HG03045 (cell line): Measurements from ENCODE around the gene RAB6B.

Experiments used
- ATAC-seq: cut with Tn5 transposase; IDR thresholded peaks from one replicate; pipeline ENCODE4 v1.9.1; 2021; ENCODE audit warnings: mild to moderate bottlenecking, moderate library complexity; ENCODE audit not compliant: unreplicated experiment

RAB6B gene

DNA sequence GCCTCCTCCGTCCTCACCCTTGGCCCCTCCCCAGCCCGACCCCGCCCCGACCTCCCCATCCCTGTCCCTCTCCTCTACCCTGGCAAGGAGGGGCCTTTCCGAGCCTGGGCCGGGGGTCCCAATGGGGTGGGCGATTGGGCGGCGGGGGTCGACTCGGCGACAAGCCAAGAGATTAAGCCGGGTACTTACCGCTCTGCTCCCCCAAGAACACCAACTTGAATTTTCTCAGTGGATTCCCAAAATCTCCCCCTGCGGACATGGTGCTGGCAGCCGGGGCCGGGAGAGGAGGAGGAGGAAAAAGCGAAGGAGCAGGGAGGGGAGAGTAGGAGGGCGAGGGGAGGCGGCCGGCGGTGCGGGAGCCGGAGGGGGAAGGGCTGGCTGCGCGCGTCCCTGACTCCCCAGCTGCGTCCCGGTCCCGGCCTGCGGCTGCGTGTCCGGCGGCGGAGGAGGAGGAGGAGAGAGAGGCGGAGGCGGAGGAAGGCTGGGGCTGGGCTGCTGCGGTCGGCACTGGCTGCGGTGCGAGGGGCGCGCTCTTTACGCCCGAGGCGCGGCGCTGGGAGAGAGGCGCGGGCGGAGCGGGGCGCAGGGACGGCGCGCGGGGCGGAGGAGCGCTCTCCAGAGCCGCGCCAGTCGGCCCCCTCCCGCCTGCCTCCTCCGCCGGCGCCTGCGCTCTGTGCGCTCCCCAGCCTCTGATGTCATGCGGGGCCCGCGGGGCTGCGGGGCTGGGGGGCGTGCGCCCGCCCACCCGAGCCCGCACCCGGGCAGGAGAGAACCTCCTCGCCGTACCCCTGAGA is at the start of gene RAB6B:
Gene RAB6B (minus strand): TSS at position 675 of the 794 bp plus-strand sequence. CDS start 416 bp downstream, at position 259.
- ATAC-seq, result no peak

DNA sequence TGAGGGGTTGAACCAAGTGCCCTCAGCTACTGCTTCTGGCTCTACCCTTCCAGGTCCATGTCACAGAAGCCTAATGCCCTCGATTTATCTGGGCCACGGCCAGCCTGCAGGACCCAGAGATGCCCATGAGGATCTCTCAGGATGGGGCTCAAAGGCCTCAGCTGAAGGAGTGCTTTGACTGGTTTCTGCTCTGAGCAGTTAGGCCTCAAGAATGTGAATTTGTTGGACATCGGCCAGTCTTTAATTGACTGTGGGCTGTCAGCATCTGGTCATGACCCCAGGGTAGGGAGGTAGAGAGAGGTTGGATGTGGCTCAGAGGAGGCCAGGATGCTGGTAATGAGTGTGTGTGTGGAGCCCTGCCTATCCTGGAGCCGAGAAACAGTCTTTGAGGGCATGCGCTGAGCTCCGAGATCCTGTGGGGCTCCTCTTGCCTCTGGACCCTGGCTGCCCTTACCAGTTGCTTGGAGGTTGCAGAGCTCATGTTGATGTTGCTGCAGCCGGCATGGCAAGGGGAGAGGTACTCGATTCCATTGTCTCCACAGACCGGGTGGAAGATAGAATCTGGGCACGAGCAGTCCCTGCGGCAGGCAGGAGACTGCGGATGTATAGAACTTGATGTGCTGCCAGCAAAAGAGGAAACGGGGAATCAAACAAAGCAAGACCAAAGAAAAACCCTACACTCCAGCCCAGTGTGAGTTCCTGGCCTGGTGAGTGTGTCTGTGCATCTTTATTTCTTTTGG is 49.1 kb upstream of the RAB6B start:
- ATAC-seq, result no peak

DNA sequence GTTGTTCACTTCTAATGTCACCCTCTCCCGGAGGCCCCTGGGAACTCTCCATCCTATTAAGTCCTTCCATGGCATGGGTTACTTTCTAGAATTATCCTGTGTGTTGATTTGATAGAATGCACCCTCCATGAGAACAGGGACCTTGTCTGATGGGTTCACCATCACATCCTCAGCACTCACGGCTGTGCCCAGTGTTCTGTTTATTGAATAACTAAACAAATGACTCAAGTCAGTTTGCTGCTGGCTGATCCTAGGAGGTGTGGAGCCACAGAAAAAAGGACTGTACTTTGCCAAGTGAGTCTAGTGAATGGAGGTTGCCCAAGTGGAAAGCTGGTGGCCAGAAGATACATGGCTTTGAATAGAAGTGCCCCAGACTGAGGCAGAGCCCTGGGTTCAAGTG is 48.5 kb upstream of the RAB6B start:
- ATAC-seq, result no peak

DNA sequence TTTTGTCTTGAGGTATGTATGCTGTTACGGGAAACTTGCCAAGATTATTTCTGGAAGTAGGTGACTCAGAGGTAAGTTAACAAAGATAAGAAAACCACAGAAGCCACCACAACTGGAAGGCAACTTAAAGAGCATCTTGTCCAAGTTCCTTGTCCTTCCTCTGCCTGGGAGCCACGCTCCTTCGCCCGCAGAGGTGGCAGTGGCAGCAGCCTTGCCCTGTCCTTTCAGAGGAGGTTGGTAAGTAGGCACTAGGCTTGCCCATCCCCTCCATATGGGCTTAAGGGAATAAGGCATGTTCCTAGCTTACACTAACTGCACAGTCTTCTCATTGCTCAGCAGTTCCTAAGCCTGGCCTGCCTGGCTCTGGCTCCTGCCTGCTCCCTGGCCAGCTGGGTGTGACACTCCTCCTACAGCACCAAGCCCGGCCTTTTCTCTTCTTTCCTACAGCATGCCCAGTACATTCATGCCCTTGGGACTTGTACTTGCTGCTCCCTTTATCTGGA is 48.0 kb upstream of the RAB6B start:
- no peak for ATAC-seq

DNA sequence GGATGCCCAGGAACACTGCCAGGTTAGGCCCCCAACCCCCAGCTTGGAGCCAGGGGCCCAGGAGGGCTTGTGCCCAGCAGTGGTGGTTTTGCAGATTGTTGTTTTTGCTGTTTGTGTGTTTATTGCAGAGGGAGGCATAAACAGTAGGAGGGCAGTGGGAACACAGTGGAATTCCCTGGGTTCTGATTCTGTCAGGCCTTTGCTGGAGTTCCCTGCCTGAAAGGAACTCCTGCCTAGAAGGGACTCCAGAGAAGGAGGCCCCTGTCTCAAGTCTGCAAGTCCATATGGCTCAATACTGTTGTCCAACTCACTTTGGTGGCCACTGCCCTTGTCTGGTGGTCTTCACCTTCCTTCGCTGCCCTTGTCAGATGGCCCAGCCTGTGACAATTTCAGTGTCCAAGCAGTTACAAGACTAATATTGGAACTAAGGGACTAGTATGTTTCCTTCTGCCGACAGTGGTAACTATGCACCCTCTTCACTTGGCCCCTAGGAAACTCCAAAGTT is 47.4 kb upstream of the RAB6B start:
- no peak for ATAC-seq

DNA sequence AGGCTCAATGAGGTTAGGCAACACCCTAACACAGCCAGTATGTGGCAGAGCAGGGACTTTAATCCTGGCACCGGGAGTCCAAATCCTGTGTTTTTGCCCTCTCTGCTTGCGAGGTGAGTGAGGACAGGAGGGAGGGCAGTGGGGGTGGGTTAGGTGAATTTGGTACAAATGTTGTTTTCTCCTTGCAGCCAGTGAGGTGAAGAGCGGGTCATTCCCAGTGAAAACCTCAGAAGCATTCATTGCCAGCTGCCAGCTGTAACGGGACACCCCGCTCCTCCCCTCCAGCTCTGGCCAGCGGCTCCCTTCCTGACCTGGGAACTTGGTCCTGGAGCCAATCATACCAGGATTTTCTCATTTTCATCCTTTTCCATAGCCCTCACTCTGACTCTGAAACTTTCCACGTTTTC is 45.7 kb upstream of the RAB6B start:
- no peak for ATAC-seq

DNA sequence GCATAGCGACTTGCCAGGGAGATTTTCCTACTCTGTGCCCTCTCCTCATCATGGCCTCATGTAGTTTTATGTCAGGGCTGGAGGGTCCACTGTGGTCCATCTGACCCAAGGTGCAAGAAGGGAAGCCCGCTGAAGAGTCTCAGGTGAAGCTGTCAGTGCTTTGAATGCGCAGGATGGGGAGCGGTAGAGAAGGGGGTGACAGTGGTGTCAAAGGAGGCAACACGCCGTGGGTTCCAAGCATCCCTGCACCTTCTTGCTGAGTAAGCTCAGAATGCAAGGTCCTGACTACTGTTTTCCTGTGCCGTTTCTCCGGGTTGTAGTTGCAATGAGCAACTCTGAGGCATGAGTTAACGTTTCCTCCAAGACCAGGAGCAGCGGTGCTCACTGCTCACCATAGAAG is 44.9 kb upstream of the RAB6B start:
- no peak for ATAC-seq

DNA sequence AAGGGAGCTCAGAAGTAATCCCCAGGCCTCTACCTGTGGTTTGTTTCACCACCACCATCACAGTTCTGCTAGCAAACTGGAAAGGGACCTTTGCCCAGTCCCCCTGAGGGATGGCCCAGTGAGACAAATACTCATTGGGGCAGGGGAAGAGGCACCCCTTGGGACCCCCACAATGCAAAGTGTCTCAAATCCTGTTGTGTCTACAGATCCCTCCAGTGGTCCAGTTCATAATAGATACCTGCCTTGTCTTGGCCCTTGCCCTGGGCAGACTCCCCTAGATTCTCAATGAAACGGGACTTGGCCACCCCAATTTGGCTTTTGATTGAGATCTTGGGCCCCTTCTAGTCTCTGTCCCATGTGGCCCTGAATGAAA is 43.8 kb upstream of the RAB6B start:
- no peak for ATAC-seq

DNA sequence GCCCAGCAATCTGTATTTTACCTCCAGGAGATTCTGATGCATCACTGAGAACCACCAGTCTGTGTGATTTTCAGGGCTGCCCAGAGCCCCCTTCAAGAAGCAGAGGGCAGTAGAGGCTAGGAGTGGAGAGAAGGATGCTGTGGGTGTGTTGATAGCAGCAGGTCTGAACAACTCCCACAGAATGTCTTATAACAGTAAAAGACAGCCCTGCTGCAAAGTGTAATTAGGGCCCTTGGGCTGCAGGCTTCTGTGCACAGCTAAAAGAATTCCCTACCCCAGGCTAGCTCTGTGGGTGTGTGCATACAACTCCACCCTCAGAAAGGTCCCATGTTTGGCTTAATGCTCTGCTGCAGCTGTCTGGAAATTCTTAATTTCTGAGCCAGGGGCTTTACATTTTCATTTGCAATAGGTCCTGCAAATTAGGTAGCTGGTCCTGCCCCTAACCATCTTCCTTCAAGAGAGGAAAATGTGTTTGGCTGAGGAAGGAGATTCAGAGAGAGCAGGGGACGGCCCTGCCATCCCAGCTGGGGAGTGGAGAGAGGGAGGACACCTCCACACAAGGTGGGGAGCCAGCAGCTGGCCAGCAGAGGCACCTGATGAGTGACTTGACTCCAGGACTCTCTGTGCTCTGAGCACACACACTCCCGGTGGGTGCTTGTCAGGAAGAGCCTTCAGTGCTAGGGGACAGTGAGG is 43.2 kb upstream of the RAB6B start:
- no peak for ATAC-seq

DNA sequence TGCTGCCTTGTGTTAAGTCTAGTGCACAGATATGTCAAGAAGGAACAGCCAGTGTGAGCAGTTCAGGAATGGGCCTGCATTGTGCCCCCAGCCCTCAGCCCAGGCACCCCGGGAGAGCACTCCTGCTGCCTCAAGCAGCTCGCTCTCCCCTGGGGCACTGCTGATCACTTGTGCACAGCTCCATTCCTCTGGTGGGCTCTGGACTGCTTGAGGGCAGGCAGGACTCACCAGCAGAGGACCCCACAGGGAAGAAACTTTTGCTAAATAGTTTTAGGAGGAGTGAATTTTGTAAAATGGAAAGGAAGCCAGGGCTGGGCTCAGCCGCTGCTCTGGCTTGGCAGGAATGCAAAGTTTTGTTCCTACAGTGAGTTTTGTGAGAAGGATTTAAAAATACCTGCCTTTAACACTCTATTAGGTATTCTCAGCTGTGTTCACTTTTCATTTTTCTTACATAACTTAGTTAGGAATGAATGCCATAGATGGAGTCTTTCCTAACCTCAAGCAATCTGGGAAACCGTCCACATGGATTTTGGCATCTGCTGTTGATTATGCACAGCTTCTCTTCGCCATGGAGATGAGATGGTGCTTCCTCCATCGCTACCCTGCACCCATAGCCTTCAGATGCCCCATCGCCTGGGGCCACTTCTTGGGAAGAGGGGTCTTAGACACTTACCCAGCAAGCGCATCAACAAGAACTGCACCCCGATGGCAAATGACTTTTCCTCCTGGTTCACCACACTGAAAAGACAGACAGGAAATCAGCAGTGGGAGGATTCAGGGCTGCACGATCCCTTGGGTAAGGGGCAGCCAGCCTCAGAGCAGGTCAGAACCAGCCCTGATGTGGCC is 42.3 kb upstream of the RAB6B start:
- no peak for ATAC-seq

DNA sequence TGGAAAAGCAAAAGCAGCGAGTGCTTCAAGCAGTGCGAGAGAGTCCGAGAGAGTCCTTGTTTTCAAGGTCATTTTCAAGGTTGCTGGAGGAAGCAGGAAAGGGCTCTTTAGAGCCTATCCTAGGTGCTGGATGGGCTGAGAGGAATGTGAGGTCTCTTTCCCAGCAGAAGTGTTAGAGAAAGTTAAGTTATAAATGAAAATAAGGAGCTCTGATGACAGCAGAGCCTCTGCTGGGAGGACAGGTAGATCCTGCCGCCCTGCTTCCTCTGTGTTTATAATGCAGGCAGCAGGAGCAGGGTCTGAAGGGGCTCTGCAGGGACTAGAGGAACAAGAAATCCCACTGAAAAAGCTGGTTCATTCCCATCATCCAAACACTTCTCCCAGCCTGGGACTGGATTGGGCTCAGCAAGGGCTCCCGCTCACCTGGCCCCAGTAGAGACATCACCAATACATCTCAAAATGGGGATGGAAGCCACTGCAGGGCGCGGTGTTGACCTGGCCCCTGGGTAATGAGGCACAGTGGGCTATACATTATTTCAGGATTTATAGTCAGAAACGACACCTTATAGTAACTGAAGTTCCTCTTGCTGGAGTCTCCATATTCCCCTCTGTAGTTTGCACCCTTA is 41.5 kb upstream of the RAB6B start:
- ATAC-seq, result no peak

DNA sequence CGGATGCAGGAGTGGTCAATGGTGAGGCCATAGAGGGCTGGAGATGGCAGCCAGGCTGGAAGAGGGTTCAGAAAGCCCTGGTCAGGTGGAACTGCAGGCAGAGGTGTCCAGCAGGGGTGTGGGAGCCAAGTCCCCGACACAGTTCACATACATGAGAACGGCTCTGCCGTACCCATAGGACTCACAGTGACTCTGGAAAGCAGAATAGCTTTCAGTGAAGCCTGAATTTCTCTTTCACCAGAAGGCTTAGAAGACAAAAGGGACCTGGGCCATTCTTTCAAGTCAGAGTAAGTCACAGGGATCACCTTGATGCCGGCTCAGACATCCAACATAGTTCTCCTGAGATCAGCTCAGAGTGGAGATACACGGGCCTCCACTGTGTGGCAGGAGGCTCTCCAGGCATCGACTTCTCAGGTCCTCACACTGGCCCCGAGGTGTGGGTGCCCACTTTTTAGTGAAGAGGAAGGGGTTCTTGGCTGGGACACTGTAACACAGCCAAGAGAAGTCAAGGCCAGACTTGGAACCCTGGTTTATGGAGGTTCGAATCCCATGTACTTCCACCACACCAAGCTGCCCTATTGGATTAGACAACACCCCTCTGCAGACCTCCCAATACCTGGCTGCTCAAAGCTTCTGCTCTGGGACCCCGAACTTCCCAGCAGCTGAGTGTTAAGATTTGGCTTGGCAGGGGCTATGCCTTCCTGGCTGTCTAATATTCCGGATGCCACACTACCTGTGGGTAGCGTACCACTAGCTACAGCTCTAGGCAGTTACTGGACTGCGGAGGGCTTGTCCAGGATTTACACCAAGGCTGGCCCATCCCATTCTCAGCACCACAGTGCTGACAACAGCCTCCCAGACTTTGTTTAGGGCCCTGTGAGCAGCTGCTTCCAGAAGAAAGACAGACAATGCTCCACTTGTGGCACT is 40.4 kb upstream of the RAB6B start:
- ATAC-seq, result no peak

DNA sequence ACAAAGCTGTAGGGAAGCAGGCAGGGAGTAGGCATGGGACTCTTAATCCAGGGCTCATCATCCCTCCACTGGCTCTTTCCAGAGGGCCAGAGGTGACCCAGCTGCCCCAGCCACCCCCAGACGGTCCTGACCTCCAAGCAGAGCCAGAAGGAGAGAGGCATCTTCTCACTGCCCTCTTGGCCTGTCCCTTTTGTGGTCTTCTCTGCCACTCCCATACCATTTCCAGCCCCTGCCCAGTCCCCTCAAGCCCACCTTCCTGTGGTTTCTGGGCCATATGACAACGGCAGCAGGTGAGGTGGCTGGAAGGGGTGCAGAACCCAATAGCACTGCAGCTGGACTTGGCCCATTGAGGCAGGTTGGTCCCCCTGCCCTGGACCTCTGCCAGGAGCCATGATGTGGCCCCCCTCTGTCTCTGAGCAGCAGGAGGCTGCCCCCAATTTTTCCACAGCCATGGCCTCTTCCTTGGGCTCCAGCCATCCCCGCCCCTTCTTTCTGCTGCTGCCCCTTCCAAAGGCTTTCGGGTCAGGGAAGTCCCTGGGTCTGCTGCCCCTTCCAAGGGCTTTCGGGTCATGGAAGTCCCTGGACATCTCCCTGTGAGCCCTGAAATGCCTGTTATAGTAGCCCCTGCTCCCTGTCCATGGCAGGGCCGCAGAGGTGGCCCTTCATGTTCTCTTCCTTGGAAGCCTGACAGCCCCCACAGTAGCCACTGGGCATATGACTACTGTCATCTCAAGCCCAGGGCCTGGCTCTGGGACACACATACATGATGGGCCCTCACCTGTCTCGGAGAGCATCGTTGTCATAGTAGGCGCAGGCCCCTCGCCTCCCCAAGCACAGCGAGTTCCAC is 39.5 kb upstream of the RAB6B start:
- ATAC-seq, result no peak

DNA sequence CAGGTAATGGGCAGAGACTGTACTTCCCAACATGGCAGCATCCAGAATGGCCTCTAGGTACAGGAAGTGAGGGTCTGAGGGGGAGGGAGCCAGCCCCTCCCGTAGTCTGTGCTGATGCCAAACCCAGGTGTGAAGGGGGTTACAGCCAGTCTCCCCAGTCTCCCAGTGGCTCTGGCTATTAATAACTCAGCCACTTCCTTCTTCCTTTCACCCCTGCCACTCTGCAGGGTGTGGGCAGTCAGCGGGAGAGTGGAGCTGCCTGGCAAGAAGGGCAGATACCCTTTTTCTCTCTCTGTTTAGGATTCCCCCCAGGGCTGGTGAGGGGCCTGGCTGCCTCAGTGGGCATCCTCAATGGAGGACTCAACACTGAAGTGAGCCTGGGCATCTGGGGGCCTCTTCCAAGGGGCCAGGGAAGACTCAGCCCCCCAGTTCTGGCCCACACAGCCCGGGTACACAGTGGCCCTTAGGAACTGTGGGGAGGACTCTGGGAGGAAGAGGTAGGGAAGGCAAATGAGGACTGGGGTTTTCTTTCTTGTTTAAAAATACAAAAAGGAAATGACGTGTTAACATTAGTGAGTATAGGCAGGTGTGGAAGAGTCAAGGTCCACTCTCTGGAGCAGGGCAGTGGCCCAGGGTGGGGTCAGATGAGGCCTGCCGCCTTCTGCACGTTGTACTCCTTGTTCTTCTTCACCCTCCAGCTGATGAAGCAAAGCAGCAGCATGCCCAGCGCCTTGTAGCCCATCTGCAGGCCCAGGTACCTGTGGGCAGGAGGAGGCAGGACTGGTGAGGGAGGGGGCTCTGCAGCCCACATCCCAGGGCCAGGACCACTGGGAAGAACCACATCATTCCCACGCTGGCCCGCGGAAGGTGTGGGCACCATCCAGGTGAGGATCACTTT is 38.6 kb upstream of the RAB6B start:
- ATAC-seq, result no peak

DNA sequence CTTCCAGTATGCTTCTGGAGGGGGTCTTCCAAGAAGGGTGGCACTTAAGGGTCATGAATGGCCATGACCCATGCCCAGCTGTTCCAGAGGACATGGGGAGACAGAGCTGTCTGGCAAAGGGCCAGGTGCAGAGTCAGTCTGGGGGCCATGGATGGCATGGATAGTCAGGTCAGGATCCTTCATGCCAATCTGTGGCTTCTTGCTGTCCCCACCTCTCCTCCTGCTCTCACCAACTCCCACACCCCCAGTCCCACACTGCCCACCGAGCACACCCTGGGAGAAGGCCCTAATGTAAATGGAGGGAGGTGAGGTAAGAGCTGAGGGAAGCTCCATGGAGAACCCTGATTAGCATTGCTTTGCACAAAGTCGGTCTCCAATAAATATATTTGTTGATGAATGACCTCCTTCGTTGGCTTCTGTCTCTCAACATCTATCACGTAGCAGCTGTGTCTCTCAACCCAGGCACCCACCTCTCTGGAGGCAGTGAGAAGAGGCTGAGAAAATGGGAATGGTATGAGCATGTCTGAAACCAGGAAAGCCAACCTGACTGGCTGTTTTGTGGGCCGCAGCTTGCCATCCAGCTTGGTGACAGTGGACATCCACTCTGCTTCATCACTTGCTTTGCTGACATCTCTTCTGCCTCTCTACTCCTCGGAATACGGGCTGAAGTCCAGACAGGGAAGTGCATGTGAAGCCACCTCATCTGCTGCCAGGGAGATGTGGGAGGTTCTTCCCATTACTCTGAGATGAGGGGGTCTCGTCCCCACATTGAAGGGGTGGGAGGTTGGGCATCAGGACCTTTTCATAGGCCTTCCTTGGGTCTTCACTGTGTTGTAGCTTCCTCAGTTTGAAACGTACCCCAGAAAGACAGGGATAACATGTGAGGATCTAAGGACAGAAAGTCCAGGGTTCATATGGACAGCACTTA is 37.7 kb upstream of the RAB6B start:
- no peak for ATAC-seq

DNA sequence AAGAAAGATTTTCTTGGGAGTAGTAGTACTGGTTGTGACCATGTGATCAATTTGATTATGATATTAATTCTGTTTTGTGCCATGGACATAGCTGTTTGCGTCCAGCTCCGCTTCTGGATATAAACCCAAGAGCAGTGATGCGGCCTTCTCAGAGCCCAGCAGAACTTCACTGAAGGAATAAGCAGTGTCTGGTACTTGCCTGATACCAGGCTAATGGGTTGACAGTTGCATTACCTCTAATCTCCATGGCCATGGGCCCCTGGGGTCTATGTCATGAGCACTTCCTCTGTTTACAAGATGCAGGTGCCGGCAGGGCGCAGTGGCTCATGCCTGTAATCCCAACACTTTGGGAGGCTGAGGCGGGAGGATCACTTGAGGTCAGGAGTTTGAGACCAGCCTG is 36.3 kb upstream of the RAB6B start:
- no peak for ATAC-seq
